Measurements from ENCODE around the gene IL34. TPM values are rescaled to one million over a fixed set of nuclear protein-coding genes. Genes with fewer than 3 reads are reported as not detected.

Gene IL34
- total RNA-seq, 1 experiment from 2014 or later, result not detected

DNA sequence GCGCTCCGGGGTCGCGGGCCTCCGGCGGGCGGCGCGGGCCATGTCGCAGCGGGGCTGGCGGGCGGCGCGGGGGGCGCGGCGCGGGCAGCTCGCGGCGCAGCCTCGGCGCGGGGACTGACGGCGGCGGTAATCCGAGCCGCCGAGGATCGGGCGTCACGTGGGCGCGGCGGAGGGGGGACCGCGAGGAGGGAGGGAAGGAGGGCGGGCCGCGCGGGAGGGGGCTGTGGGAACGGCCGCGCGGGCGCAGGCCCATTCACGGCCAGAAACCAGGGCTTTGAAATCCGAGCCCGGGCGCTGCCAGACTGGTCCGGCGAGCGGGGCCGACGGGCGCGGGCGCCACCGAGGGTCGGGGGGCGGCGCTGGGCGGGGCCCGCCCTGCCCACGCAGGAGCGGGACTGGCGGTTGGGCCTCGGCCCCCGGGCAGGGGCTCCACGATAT lies 39.6 kb downstream of the IL34 start, which contains the start of gene MTSS2:
Gene MTSS2, minus strand, starts transcription at position 116 of the 438 bp plus-strand sequence. CDS start 262 bp downstream, outside the sequence.
- H3K4me1 ChIP-seq (ENCODE audit: low read length), result peaks cover 9% of the 10 kb centered on the region
- no peaks in the 10 kb centered on the region for H3K9me3 ChIP-seq (ENCODE audit: low read length)
- H3K27ac ChIP-seq (ENCODE audit: low read length), result no peak within 1 kb of the TSS
- no peaks in the 10 kb centered on the region for H3K27me3 ChIP-seq (ENCODE audit: low read length)
- no peak for DNase-seq
- H3K9ac ChIP-seq (ENCODE audit: low read length), result no peak within 1 kb of the TSS
- H3K36me3 ChIP-seq (ENCODE audit: insufficient read depth, low read length), result no peaks in the 10 kb centered on the region
- no peak within 1 kb of the TSS for H2AFZ ChIP-seq (ENCODE audit: low read length)
- H3K4me2 ChIP-seq (ENCODE audit: low read depth, low read length, poor library complexity, severe bottlenecking), result no peak within 1 kb of the TSS
- H4K20me1 ChIP-seq (ENCODE audit: insufficient read depth, low read depth, low read length), result no peaks in the 10 kb centered on the region; the same call in 1 of the 2 replicates
- no peak within 1 kb of the TSS for H3K4me3 ChIP-seq (ENCODE audit: low read length)
- no peaks in the 10 kb centered on the region for H3K79me2 ChIP-seq (ENCODE audit: low read length)
- no peaks in the 10 kb centered on the region for H3K9me2 ChIP-seq (replicated peaks; ENCODE audit: insufficient read depth, low read length)

DNA sequence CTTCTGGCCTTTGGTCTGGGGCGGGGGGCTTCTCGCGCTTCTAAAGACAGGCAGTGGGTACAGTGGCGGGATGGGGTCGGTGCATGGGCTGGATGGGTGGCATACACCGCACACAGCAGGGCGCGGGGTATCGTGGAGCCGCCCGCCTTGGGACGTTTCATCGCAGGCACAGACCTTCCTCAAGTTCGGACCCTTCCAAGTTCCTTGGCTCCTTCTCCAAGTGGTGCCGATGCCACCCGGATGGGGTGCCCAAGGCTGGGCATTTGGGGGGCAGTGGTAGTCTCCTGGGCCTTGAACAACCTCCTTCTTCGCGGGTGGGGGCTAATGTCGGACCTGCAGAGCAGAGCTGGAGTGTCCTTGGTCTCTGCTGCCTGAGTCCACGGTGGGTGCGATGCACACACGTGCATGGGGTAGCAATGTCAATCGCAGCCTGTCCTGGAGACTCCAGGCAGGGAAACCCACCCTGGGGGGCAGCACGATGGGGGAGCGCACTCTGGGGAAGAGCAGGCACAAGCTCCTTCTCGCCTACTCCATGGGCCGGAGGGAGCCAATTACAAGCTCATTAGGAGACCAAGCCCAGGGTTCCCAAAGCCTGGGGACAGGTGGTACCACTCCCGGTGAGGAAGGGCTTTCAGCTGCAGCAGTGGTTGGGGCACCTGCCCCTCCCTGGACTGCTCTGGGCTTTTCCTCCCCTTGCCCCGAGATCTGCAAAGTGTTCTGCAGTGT lies 40.2 kb downstream of the IL34 start:
- Histone ChIP-seq H3K36me3 (ENCODE audit: insufficient read depth, low read length) (no peaks in the 10 kb centered on the region), H3K27me3 (ENCODE audit: low read length) (no peaks in the 10 kb centered on the region), H3K4me3 (ENCODE audit: low read length) (no peak overlapping the region), H3K9ac (ENCODE audit: low read length) (no peak overlapping the region), H3K4me1 (ENCODE audit: low read length) (peaks cover 9% of the 10 kb centered on the region), H3K27ac (ENCODE audit: low read length) (no peak overlapping the region), H2AFZ (ENCODE audit: low read length) (no peak overlapping the region), H3K4me2 (ENCODE audit: low read depth, low read length, poor library complexity, severe bottlenecking) (no peak overlapping the region), H4K20me1 (ENCODE audit: insufficient read depth, low read depth, low read length) (no peaks in the 10 kb centered on the region; the same call in 1 of the 2 replicates), H3K9me3 (ENCODE audit: low read length) (no peaks in the 10 kb centered on the region), H3K9me2 (replicated peaks; ENCODE audit: insufficient read depth, low read length) (no peaks in the 10 kb centered on the region), H3K79me2 (ENCODE audit: low read length) (no peaks in the 10 kb centered on the region)
- DNase-seq, result no peak

DNA sequence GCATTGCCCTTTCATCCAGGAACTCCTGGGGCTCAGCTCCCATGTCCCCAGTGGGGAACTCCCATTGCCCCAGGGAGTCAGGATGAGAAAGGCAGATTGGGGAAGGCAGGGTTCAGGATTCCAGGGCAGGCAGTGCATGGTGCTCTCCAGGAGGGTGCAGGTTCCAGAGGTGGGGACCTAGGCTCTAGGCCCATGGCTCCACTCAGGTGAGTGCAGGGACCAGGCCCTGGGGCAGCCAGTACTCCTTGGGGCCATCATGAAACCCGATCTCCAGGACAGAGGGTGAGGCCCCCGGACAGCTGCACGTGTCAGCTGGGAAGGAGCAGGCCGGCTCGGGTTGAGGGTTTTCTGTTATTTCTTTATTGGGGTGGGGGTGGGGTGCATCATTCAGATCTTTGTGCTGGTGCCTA lies 40.7 kb downstream of the IL34 start:
- Histone ChIP-seq H3K79me2 (ENCODE audit: low read length) (no peaks in the 10 kb centered on the region), H3K9me3 (ENCODE audit: low read length) (no peaks in the 10 kb centered on the region), H3K27ac (ENCODE audit: low read length) (no peak overlapping the region), H3K9ac (ENCODE audit: low read length) (no peak overlapping the region), H3K4me2 (ENCODE audit: low read depth, low read length, poor library complexity, severe bottlenecking) (no peak overlapping the region), H3K36me3 (ENCODE audit: insufficient read depth, low read length) (no peaks in the 10 kb centered on the region), H3K27me3 (ENCODE audit: low read length) (no peaks in the 10 kb centered on the region), H3K9me2 (replicated peaks; ENCODE audit: insufficient read depth, low read length) (no peaks in the 10 kb centered on the region), H4K20me1 (ENCODE audit: insufficient read depth, low read depth, low read length) (no peaks in the 10 kb centered on the region; the same call in 1 of the 2 replicates), H3K4me3 (ENCODE audit: low read length) (no peak overlapping the region), H3K4me1 (ENCODE audit: low read length) (peaks cover 8% of the 10 kb centered on the region), H2AFZ (ENCODE audit: low read length) (no peak overlapping the region)
- no peak for DNase-seq

DNA sequence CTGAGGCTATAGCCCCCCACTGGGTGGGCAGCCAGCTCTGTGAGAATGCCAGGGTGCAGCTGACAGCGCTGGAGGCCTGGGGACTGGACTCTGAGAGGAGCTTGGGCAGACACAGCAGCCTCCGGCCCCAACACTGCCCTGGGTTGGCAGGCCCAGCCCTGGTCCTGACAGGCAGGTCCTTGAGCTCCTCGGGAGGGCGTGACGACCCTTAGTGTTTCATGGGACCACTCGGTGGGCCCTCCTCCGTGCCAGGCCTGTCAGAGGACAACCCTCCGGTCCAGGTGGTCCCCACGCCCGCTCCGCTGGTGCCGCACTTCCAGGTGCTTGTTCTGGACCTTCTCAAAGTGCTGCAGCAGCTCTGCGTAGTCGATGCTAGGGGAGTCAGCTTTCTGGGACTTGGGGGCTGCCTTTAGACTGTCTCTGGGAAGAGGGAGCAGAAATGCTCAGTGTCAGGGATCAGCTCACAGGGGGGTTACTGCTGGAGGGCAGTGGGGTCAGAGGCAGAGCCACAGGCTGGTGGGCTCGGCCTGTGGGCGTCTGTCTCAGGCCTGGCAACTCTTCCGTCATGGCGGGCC lies 41.4 kb downstream of the IL34 start:
- Histone ChIP-seq H3K9me2 (replicated peaks; ENCODE audit: insufficient read depth, low read length) (no peaks in the 10 kb centered on the region), H3K4me1 (ENCODE audit: low read length) (peaks cover 2% of the 10 kb centered on the region), H3K4me3 (ENCODE audit: low read length) (no peak overlapping the region), H3K9me3 (ENCODE audit: low read length) (no peaks in the 10 kb centered on the region), H3K36me3 (ENCODE audit: insufficient read depth, low read length) (no peaks in the 10 kb centered on the region), H3K79me2 (ENCODE audit: low read length) (no peaks in the 10 kb centered on the region), H3K27me3 (ENCODE audit: low read length) (no peaks in the 10 kb centered on the region), H3K9ac (ENCODE audit: low read length) (no peak overlapping the region), H3K4me2 (ENCODE audit: low read depth, low read length, poor library complexity, severe bottlenecking) (no peak overlapping the region), H4K20me1 (ENCODE audit: insufficient read depth, low read depth, low read length) (no peaks in the 10 kb centered on the region), H3K27ac (ENCODE audit: low read length) (no peak overlapping the region), H2AFZ (ENCODE audit: low read length) (no peak overlapping the region)
- no peak for DNase-seq

DNA sequence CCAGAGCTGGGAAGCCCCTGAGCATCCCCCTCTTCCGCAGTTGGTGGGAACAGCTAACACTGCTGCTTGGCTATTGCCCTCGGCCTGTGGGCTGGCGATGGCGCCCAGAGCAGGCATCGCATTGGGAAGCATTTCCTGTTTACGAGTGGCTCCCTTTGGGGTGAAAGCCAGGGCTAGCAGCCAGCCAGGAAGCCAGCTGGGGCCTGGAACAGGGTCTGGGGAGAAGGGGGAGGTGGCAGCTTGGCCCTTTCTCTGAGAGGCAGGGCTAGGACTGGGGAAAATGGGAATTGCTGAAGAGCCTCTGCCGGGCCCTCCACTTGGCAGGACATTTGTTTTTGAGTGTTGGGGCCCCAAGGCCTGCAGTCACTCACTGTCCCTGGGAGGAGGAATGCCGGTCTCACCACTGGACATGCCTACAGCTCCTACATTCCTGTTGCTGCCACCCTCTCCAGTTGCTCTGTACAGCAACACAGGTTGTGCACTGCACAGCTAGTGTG lies 41.9 kb downstream of the IL34 start:
- H3K4me2 ChIP-seq (ENCODE audit: low read depth, low read length, poor library complexity, severe bottlenecking), result no peak overlapping the region

DNA sequence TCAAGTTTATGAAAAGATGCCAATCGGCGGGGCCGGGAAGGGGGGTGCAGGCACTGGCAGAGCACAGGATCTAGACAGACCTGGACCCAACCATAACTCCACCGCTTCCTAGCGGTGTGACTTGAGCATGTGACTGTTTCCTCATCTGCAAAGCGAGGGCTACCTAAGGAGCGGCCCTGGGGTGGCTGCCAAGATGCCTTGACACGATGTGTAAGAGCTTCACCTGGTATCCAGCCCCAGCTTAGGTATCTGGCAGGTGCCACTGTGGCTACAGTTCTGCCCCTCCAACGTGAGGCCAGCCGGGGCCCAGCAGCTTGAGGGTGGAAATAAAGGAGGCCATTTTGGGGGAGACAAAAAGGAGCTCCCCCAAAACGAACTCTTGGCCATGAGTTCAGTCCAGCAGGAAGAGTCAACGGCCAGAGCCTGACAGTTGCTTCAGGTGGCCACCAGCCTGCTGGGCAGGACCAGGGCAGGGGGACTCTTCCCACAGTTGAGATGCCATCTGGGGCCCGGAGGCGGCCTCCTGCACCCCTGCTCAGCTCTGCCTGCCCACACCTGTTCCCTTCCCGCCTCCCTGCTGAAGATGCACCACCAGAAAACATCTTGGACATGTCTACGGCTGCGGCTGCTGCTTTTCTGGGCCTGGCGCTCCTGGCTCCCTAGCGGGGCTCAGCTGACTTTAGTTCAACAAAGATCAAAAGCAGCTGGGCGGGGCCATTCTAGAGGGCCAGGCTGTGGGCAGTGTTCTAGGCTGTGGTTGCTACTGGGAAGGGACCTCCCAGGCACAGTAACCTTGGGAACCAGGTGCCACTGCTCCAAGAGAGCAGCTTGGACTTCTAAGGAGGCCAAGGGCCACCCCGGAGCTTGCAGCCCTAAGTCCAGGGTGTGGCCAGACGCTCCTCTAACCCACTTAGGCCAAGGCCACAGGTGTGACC lies 42.9 kb downstream of the IL34 start:
- Histone ChIP-seq H3K9me3 (ENCODE audit: low read length) (no peaks in the 10 kb centered on the region), H3K27me3 (ENCODE audit: low read length) (no peaks in the 10 kb centered on the region), H3K4me1 (ENCODE audit: low read length) (no peaks in the 10 kb centered on the region), H3K4me3 (ENCODE audit: low read length) (no peak overlapping the region), H2AFZ (ENCODE audit: low read length) (no peak overlapping the region), H4K20me1 (ENCODE audit: insufficient read depth, low read depth, low read length) (no peaks in the 10 kb centered on the region), H3K9ac (ENCODE audit: low read length) (no peak overlapping the region), H3K36me3 (ENCODE audit: insufficient read depth, low read length) (no peaks in the 10 kb centered on the region), H3K79me2 (ENCODE audit: low read length) (no peaks in the 10 kb centered on the region), H3K9me2 (replicated peaks; ENCODE audit: insufficient read depth, low read length) (no peaks in the 10 kb centered on the region), H3K27ac (ENCODE audit: low read length) (no peak overlapping the region), H3K4me2 (ENCODE audit: low read depth, low read length, poor library complexity, severe bottlenecking) (no peak overlapping the region)
- no peak for DNase-seq

More for the DNA sequence above, 41.9 kb downstream of the IL34 start:
- H3K9me2 ChIP-seq (replicated peaks; ENCODE audit: insufficient read depth, low read length), result no peaks in the 10 kb centered on the region
- no peak for DNase-seq
- no peaks in the 10 kb centered on the region for H3K9me3 ChIP-seq (ENCODE audit: low read length)
- H3K27me3 ChIP-seq (ENCODE audit: low read length), result no peaks in the 10 kb centered on the region
- no peak overlapping the region for H3K9ac ChIP-seq (ENCODE audit: low read length)
- H2AFZ ChIP-seq (ENCODE audit: low read length), result no peak overlapping the region
- no peaks in the 10 kb centered on the region for H3K4me1 ChIP-seq (ENCODE audit: low read length)
- H3K79me2 ChIP-seq (ENCODE audit: low read length), result no peaks in the 10 kb centered on the region
- H3K36me3 ChIP-seq (ENCODE audit: insufficient read depth, low read length), result no peaks in the 10 kb centered on the region
- no peak overlapping the region for H3K4me3 ChIP-seq (ENCODE audit: low read length)
- H4K20me1 ChIP-seq (ENCODE audit: insufficient read depth, low read depth, low read length), result no peaks in the 10 kb centered on the region
- H3K27ac ChIP-seq (ENCODE audit: low read length), result no peak overlapping the region

DNA sequence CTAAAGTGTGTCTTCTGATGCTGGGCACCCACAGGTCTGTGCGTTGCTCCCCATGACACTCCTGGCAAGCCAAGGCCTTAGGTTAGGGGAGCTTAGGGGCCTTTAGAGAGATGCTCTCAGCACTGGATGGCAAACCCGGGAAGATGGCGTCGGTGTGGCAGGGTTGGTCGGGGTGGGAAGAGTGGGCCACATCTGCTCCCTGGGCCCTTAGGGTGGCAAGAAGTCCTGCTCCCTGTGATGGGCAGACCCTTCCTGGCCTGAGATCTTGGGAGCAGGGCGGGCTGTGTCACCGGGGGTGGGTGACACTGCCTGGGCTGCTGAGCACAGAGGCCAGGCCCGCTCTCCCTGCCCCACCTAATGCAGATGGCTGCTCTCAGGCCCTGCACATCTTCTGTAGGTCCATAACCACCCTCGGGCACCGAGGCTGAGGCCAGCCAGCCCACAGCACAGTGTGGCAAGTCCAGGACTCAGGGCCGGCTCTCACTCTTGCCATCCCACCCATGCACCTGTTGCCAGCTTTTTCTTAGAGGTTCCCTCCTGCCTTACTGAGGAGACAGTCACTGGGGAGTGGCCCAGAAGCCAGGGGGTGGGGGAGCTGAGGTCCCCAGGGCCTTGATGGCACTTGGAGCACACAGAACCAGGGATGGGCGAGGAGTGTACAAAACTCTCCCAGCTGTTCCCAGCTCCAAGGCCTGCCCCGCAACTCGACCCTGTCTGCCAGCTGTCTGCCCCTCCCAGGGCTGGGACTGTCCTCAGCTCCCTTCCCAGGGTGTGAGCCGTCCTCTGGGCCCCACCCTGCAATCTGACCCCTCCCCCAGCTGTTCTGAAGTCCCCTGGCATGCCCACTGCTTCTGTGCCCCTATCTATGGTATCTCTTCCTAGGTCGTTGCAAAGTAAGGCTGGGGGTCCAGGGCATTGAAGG lies 43.9 kb downstream of the IL34 start:
- Histone ChIP-seq H3K9me2 (replicated peaks; ENCODE audit: insufficient read depth, low read length) (no peaks in the 10 kb centered on the region), H3K27me3 (ENCODE audit: low read length) (no peaks in the 10 kb centered on the region), H3K4me2 (ENCODE audit: low read depth, low read length, poor library complexity, severe bottlenecking) (no peak overlapping the region), H4K20me1 (ENCODE audit: insufficient read depth, low read depth, low read length) (no peaks in the 10 kb centered on the region), H3K36me3 (ENCODE audit: insufficient read depth, low read length) (no peaks in the 10 kb centered on the region), H2AFZ (ENCODE audit: low read length) (no peak overlapping the region), H3K9ac (ENCODE audit: low read length) (no peak overlapping the region), H3K9me3 (ENCODE audit: low read length) (no peaks in the 10 kb centered on the region), H3K4me1 (ENCODE audit: low read length) (no peaks in the 10 kb centered on the region), H3K27ac (ENCODE audit: low read length) (no peak overlapping the region), H3K4me3 (ENCODE audit: low read length) (no peak overlapping the region), H3K79me2 (ENCODE audit: low read length) (no peaks in the 10 kb centered on the region)
- no peak for DNase-seq

All from Karpas-422 (cell line).